ENCODE data around the gene ARID3A.

ARID3A gene

DNA sequence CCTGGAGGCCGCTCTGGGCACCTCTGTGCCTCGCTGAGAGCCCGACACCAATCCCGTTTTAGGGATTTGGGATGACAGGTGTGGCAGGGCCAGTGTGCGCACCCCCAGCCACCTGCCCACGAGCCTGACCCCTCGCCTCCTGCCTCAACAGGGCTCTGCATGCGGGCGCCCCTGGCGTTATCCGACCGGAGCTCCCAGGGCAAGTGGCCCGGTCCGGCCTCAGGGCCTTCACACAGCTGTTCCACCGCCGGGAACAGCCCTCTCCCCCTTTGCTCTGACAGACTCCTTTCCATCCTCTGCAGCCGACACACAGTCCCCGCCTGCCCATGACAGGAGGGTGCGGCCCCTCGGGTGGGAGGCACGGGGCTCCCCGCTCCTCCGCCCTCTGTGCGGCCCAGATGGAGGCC is 51.2 kb downstream of the ARID3A start:
- H3K79me2 ChIP-seq (ENCODE audit: low read length): no peaks in the 10 kb centered on the region
- H3K27me3 ChIP-seq (replicated peaks; ENCODE audit: insufficient read depth, low read length): no peaks in the 10 kb centered on the region
- no peaks in the 10 kb centered on the region for H3K9me3 ChIP-seq (replicated peaks; ENCODE audit: insufficient read depth, low read length)
- TF ChIP-seq EZH2phosphoT487 (IDR thresholded peaks at IDR 0.05; ENCODE audit: low read length) (no peak), EZH2 (optimal IDR thresholded peaks at IDR 0.05; ENCODE audit: low read depth, low read length) (no peak)
- TF ChIP-seq, protein P1, sequence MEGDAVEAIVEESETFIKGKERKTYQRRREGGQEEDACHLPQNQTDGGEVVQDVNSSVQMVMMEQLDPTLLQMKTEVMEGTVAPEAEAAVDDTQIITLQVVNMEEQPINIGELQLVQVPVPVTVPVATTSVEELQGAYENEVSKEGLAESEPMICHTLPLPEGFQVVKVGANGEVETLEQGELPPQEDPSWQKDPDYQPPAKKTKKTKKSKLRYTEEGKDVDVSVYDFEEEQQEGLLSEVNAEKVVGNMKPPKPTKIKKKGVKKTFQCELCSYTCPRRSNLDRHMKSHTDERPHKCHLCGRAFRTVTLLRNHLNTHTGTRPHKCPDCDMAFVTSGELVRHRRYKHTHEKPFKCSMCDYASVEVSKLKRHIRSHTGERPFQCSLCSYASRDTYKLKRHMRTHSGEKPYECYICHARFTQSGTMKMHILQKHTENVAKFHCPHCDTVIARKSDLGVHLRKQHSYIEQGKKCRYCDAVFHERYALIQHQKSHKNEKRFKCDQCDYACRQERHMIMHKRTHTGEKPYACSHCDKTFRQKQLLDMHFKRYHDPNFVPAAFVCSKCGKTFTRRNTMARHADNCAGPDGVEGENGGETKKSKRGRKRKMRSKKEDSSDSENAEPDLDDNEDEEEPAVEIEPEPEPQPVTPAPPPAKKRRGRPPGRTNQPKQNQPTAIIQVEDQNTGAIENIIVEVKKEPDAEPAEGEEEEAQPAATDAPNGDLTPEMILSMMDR (IDR thresholded peaks at IDR 0.05; ENCODE audit: low read length): no peak
- H3K4me1 ChIP-seq (ENCODE audit: low read length): no peaks in the 10 kb centered on the region
- no peaks in the 10 kb centered on the region for H3K9me2 ChIP-seq (replicated peaks; ENCODE audit: insufficient read depth, low read length)
- no peaks in the 10 kb centered on the region for H4K20me1 ChIP-seq (ENCODE audit: insufficient read depth, low read length)
- no peak overlapping the region for H3K27ac ChIP-seq (ENCODE audit: low read length)
- H3K36me3 ChIP-seq (replicated peaks; ENCODE audit: insufficient read depth, low read length): no peaks in the 10 kb centered on the region
- H3K4me2 ChIP-seq (ENCODE audit: low read depth, low read length): no peak overlapping the region
- DNase-seq: no peak
- H2AFZ ChIP-seq (ENCODE audit: low read length): no peak overlapping the region
- no peak overlapping the region for H3K4me3 ChIP-seq (ENCODE audit: low read length)
- H3F3A ChIP-seq (ENCODE audit: insufficient read depth, low read length): no peaks in the 10 kb centered on the region
- no peak overlapping the region for H3K9ac ChIP-seq (ENCODE audit: low read length)

DNA sequence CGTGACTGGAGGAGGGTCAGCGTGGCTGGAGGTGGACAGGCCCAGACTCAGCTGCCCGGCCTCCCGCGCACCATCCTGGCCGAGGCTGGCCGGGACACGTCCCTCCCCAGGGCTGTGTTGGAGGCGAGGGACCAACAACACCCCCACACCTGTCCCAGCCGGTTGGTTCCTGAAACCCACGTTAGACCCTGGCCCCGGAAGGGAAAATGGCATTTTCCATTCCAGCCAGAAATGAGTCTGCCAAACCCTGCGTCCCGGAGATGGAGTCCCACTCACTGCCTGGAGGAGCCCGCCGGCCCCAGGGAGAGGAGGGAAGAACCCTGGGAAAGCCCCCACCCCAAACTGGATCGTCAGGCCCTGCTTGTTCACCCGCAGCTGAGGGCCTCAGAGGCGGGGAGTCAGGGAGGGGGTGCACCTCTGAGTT is 53.5 kb downstream of the ARID3A start:
- Histone ChIP-seq H3K36me3 (replicated peaks; ENCODE audit: insufficient read depth, low read length) (no peaks in the 10 kb centered on the region), H2AFZ (ENCODE audit: low read length) (no peak overlapping the region), H3K4me2 (ENCODE audit: low read depth, low read length) (no peak overlapping the region), H3K9ac (ENCODE audit: low read length) (no peak overlapping the region), H3K9me3 (replicated peaks; ENCODE audit: insufficient read depth, low read length) (no peaks in the 10 kb centered on the region), H3K27ac (ENCODE audit: low read length) (no peak overlapping the region), H4K20me1 (ENCODE audit: insufficient read depth, low read length) (no peaks in the 10 kb centered on the region), H3K4me1 (ENCODE audit: low read length) (peaks cover 7% of the 10 kb centered on the region; the same call in 1 of the 2 replicates), H3F3A (ENCODE audit: insufficient read depth, low read length) (peaks cover 12% of the 10 kb centered on the region), H3K4me3 (ENCODE audit: low read length) (no peak overlapping the region), H3K9me2 (replicated peaks; ENCODE audit: insufficient read depth, low read length) (no peaks in the 10 kb centered on the region), H3K27me3 (replicated peaks; ENCODE audit: insufficient read depth, low read length) (no peaks in the 10 kb centered on the region), H3K79me2 (ENCODE audit: low read length) (peaks cover 2% of the 10 kb centered on the region)
- no peak for TF ChIP-seq EZH2 (optimal IDR thresholded peaks at IDR 0.05; ENCODE audit: low read depth, low read length)
- no peak for TF ChIP-seq EZH2phosphoT487 (IDR thresholded peaks at IDR 0.05; ENCODE audit: low read length)
- TF ChIP-seq, protein P1 (IDR thresholded peaks at IDR 0.05; ENCODE audit: low read length): no peak
- no peak for DNase-seq

DNA sequence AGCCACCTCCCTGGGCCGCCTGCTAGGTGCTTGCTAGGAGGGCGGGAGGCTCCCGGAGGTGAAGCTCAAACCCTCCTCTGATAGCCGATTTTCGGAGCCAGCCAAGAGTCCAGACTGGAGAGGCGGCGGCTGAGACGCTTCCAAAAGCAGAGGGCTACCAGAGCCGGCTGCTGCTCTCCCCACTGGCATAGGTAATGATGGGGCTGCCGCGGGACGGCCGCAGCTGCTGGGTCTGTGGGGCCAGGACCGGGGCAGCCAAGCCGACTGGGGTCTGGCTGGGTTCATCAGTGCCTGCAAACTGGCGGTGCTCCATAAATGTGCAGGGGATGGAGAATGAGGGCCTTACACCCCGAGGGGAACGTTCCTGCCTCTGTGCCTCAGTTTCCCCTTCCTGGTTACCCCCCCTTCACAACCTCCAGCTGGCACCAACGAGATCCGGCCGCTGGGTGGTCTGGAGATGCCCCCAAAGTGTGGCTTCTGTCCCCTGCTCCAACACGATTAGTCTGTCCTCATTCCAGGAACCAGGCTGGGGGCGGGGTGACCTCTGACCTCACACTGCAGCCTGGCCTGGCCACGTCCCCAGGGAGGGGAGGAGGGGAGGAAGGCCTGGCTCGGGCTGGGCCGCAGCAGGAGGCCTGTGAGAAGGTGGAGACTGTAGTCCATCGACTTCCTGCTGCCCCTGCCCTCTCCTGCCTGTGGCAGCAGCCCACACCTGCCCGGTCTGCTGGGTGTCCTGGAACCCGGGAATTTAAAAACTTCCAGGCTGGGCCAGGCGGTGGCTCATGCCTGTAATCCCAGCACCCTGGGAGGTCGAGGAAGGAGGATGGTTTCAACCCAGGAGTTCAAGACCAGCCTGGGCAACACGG is 54.5 kb downstream of the ARID3A start:
- Histone ChIP-seq H3K9me3 (replicated peaks; ENCODE audit: insufficient read depth, low read length) (no peaks in the 10 kb centered on the region), H3K9ac (ENCODE audit: low read length) (no peak overlapping the region), H3K9me2 (replicated peaks; ENCODE audit: insufficient read depth, low read length) (no peaks in the 10 kb centered on the region), H3K27ac (ENCODE audit: low read length) (no peak overlapping the region), H3K79me2 (ENCODE audit: low read length) (peaks cover 12% of the 10 kb centered on the region), H4K20me1 (ENCODE audit: insufficient read depth, low read length) (no peaks in the 10 kb centered on the region), H3K4me3 (ENCODE audit: low read length) (no peak overlapping the region), H3K4me1 (ENCODE audit: low read length) (peaks cover 7% of the 10 kb centered on the region; the same call in 1 of the 2 replicates), H3K4me2 (ENCODE audit: low read depth, low read length) (no peak overlapping the region), H2AFZ (ENCODE audit: low read length) (no peak overlapping the region), H3K27me3 (replicated peaks; ENCODE audit: insufficient read depth, low read length) (no peaks in the 10 kb centered on the region), H3F3A (ENCODE audit: insufficient read depth, low read length) (peaks cover 12% of the 10 kb centered on the region), H3K36me3 (replicated peaks; ENCODE audit: insufficient read depth, low read length) (no peaks in the 10 kb centered on the region)
- TF ChIP-seq, protein P1 (IDR thresholded peaks at IDR 0.05; ENCODE audit: low read length): no peak
- TF ChIP-seq EZH2phosphoT487 (IDR thresholded peaks at IDR 0.05; ENCODE audit: low read length) (no peak), EZH2 (optimal IDR thresholded peaks at IDR 0.05; ENCODE audit: low read depth, low read length) (no peak)
- no peak for DNase-seq

Data from MM.1S (cell line).